Endothelial cell of umbilical vein (primary cell): ENCODE measurements around the gene ZNF26. TPM values are rescaled to one million over a fixed set of nuclear protein-coding genes. Genes with fewer than 3 reads are reported as not detected.
A peak's percentile ranks its signal among the peaks of the same experiment; 100 is the strongest.
"Not testable (repeated sequence)": the region's sequence is repeated elsewhere in the genome, so short reads cannot be mapped to it uniquely, and the experiment has no call there.

ENCODE experiments used
- BruUV-seq: library from RNA; stranded (reverse); fragments of 400-500 nt; replicated peaks from 2 replicates; lab custom pipeline; 2021; lab: Mats Ljungman, UMichigan
- CTCF ChIA-PET: fragments of 300-600, 350-600 bp; sonication (Branson Sonifier 250); formaldehyde crosslinking; loops from one replicate; lab custom pipeline; 2021; ENCODE audit warnings: antibody characterized with exemption, inconsistent platforms; lab: Charles Lee
- POLR2A ChIA-PET: fragments of 300-600, 350-600 bp; sonication (Branson Sonifier 250); formaldehyde crosslinking; loops from one replicate; lab custom pipeline; 2021; ENCODE audit warnings: antibody characterized with exemption, inconsistent platforms; lab: Charles Lee
- DNase-seq: peaks from one replicate; pipeline ENCODE4 v3.0.0-alpha.2; 2011; ENCODE audit warnings: low read depth, low spot score
- FAIRE-seq: peaks from 2 replicates; lab custom pipeline; 2011; peaks lifted over from hg19 to GRCh38; lab: Jason Lieb, UNC
- H2AFZ ChIP-seq: 2 replicates; pipeline ENCODE4 v1.6.0; 2012; ENCODE audit warnings: low read depth, low read length, control low read depth, inconsistent platforms
- H3K27ac ChIP-seq: 2 replicates; pipeline ENCODE4 v1.5.1; 2011; ENCODE audit warnings: low read depth, mild to moderate bottlenecking, control low read depth, low read length, moderate library complexity; ENCODE audit not compliant: insufficient read depth
- H3K27me3 ChIP-seq, 2 experiments: 2 replicates each; pipeline versions ENCODE4 v1.6.0 to v1.6.1; 2011; ENCODE audit warnings: low read length in 2 of 2, mixed read lengths in 1 of 2; ENCODE audit not compliant: control insufficient read depth in 2 of 2, insufficient read depth in 2 of 2
- H3K36me3 ChIP-seq, 2 experiments: 2 replicates in 1 of 2; 3 replicates in 1 of 2; pipeline ENCODE4 v1.5.1; 2011; ENCODE audit warnings: low read length in 2 of 2, mild to moderate bottlenecking in 1 of 2, moderate library complexity in 1 of 2; ENCODE audit not compliant: control insufficient read depth in 2 of 2, insufficient read depth in 2 of 2; ENCODE audit errors: extremely low read depth in 1 of 2
- H3K4me1 ChIP-seq: 3 replicates; pipeline ENCODE4 v1.5.1; 2011; ENCODE audit warnings: mild to moderate bottlenecking, low read length; ENCODE audit not compliant: control insufficient read depth, insufficient read depth; ENCODE audit errors: extremely low read depth
- H3K4me2 ChIP-seq: 2 replicates; pipeline ENCODE4 v1.6.1; 2011; ENCODE audit warnings: low read length, control low read depth, mixed read lengths; ENCODE audit not compliant: insufficient read depth
- H3K4me3 ChIP-seq, 3 experiments: fragments of 200-600 bp in 1 of 3; sonication (generic), shearing (Covaris generic) in 1 of 3; replicated peaks in 1 of 3; 2 replicates each; pipeline ENCODE4 v1.5.1; 2011 to 2016; ENCODE audit warnings: control low read depth in 3 of 3, low read length in 3 of 3, mild to moderate bottlenecking in 2 of 3, inconsistent platforms in 1 of 3, low read depth in 1 of 3, moderate library complexity in 1 of 3; ENCODE audit not compliant: insufficient read depth in 1 of 3
- H3K79me2 ChIP-seq: 2 replicates; pipeline ENCODE4 v1.6.0; 2012; ENCODE audit warnings: low read length, inconsistent platforms; ENCODE audit not compliant: control insufficient read depth, insufficient read depth
- H3K9ac ChIP-seq: replicated peaks from 2 replicates; pipeline ENCODE3; 2011; ENCODE audit warnings: low read length, control low read depth; ENCODE audit not compliant: insufficient read depth; ENCODE audit errors: extremely low read depth
- H3K9me1 ChIP-seq: replicated peaks from 3 replicates; pipeline ENCODE4 v1.6.0; 2011; ENCODE audit warnings: mild to moderate bottlenecking, low read length; ENCODE audit not compliant: control insufficient read depth, insufficient read depth; ENCODE audit errors: extremely low read depth
- H3K9me3 ChIP-seq: replicated peaks from 2 replicates; pipeline ENCODE4 v1.5.1; 2012; ENCODE audit warnings: low read length, inconsistent platforms; ENCODE audit not compliant: control insufficient read depth, insufficient read depth
- H4K20me1 ChIP-seq: replicated peaks from 2 replicates; pipeline ENCODE3; 2011; ENCODE audit warnings: mild to moderate bottlenecking, low read length; ENCODE audit not compliant: control insufficient read depth, insufficient read depth; ENCODE audit errors: extremely low read depth
- CTCF ChIP-seq, 2 donors: IDR thresholded peaks; 1 replicate in 1 of 2; 2 replicates in 1 of 2; pipeline ENCODE4 v1.5.1; 2011; ENCODE audit warnings: low read length in 2 of 2, mild to moderate bottlenecking in 2 of 2, moderate library complexity in 2 of 2, control low read depth in 1 of 2, inconsistent platforms in 1 of 2, low read depth in 1 of 2; ENCODE audit not compliant: insufficient read depth in 1 of 2; ENCODE audit errors: extremely low read depth in 1 of 2
- EZH2 ChIP-seq: IDR thresholded peaks from 2 replicates; pipeline ENCODE4 v1.6.1; 2012; ENCODE audit warnings: borderline replicate concordance, low read depth, mild to moderate bottlenecking, moderate library complexity, low read length, inconsistent platforms; ENCODE audit not compliant: severe bottlenecking
- FOS ChIP-seq: IDR thresholded peaks from 2 replicates; pipeline ENCODE4 v1.6.1; 2011; ENCODE audit warnings: mild to moderate bottlenecking, low read length, moderate library complexity, borderline replicate concordance; ENCODE audit not compliant: insufficient read depth
- GATA2 ChIP-seq: IDR thresholded peaks from 2 replicates; pipeline ENCODE4 v1.7.0; 2011; ENCODE audit warnings: low read depth, mild to moderate bottlenecking, moderate library complexity, mixed read lengths, low read length; ENCODE audit not compliant: insufficient read length, insufficient read depth
- JUN ChIP-seq: IDR thresholded peaks from 2 replicates; pipeline ENCODE4 v1.6.1; 2011; ENCODE audit warnings: borderline replicate concordance, low read depth; ENCODE audit not compliant: insufficient read length, insufficient read depth
- MYC ChIP-seq: IDR thresholded peaks from one replicate; pipeline ENCODE4 v1.6.1; 2011; ENCODE audit warnings: mild to moderate bottlenecking, low read depth, low read length
- POLR2A ChIP-seq: IDR thresholded peaks from 2 replicates; pipeline ENCODE4 v1.6.1; 2012; ENCODE audit warnings: low read depth, mild to moderate bottlenecking, control low read depth, low read length
- POLR2AphosphoS5 ChIP-seq: IDR thresholded peaks from 2 replicates; pipeline ENCODE4 v1.6.1; 2012; ENCODE audit warnings: low read depth, mild to moderate bottlenecking, control low read depth, low read length, moderate library complexity; ENCODE audit not compliant: insufficient read depth
- dilution Hi-C: fragments of 300-500 bp; cut with MboI; formaldehyde crosslinking; loops from one replicate; pipeline ENCODE4 v1.15.0; 2019; ENCODE audit warnings: low sequenced_read_pairs; ENCODE audit not compliant: extremely low pct_ligation_motif_present
- intact Hi-C: fragments of 100-400 bp; cut with micrococcal nuclease; formaldehyde crosslinking; loops from one replicate; pipeline ENCODE4 v1.10.0; 2022
- polyA plus RNA-seq, 4 experiments: library from polyadenylated mRNA; depleted of rRNA in 3 of 4; stranded (reverse) in 3 of 4; unstranded in 1 of 4; fragments of >200 nt; gene quantifications; 2 replicates each; pipeline versions ENCODE4 v1.2.1 to v1.2.3, GENCODE V29; 2011 to 2012; ENCODE audit warnings: missing spikeins in 1 of 4
- total RNA-seq: library from RNA; stranded (reverse); gene quantifications from 2 replicates; pipeline ENCODE4 v1.2.3, GENCODE V29; 2021
- TF ChIP-seq, protein P1 (sequence below): IDR thresholded peaks from 2 replicates; pipeline ENCODE4 v1.6.1; 2011; ENCODE audit not compliant: insufficient read depth, insufficient read length

ZNF26 gene
- total and polyA plus RNA-seq, 2 donors (not counting 3 experiments of a cell fraction or from before 2014, with no cell fraction given), result 5.9 to 11.1 TPM

DNA sequence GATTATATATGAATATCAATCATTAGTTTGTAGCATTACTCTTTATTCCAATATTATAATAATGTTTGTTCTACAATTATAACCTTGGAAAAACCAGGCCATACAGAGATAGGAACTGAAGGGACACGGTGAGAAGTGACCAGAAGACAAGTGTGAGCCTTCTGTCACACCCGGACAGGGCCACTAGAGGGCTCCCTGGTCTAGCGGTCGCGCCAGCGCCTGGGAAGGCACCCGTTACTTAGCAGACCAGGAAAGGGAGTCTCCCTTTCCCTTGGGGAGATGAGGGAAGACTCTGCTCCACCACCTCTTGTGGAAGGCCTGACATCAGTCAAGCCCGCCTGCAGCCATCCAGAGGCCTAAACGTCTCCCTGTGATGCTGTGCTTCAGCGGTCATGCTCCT, 22.2 kb upstream of the ZNF26 start:
- H3K4me2 ChIP-seq, dilution Hi-C loops, H3K27me3 ChIP-seq, H3K9me3 ChIP-seq, FAIRE-seq, H3K4me3 ChIP-seq, POLR2A ChIA-PET, H3K27ac ChIP-seq, H3K4me1 ChIP-seq, H4K20me1 ChIP-seq, DNase-seq, intact Hi-C loops, H3K9ac ChIP-seq, H3K9me1 ChIP-seq, H3K36me3 ChIP-seq, H3K79me2 ChIP-seq, CTCF ChIA-PET, H2AFZ ChIP-seq, BruUV-seq: not testable (repeated sequence)
- peak in 1 of 2 donors; percentile 10 for TF ChIP-seq CTCF (IDR thresholded peaks at IDR 0.05; ENCODE audit: extremely low read depth in 1 of 2, insufficient read depth in 1 of 2, low read depth in 1 of 2, low read length in 2 of 2)

GRCh38 chr12:132965796-132966195, 20.4 kb upstream of the ZNF26 start:
- H3K27ac ChIP-seq, result no peak overlapping the region
- no peak overlapping the region for H3K4me2 ChIP-seq
- no peaks in the 10 kb centered on the region for H3K9me1 ChIP-seq
- no peaks in the 10 kb centered on the region for H3K79me2 ChIP-seq
- dilution Hi-C loops (no loop called here), intact Hi-C loops (no loop called here)
- CTCF ChIA-PET, result interaction anchor here (0.6 kb wide), 1 partner anchor 37 kb away, joined by 3 read pairs; no protein-coding TSS in a partner anchor
- FAIRE-seq (no peak), DNase-seq (no peak)
- H3K4me1 ChIP-seq, result no peaks in the 10 kb centered on the region
- no peak overlapping the region for H3K4me3 ChIP-seq
- no peak for TF ChIP-seq POLR2AphosphoS5
- TF ChIP-seq, protein P1, sequence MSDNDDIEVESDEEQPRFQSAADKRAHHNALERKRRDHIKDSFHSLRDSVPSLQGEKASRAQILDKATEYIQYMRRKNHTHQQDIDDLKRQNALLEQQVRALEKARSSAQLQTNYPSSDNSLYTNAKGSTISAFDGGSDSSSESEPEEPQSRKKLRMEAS, result no peak
- no peak for TF ChIP-seq FOS
- TF ChIP-seq GATA2, result no peak
- TF ChIP-seq JUN, result no peak
- TF ChIP-seq POLR2A, result no peak
- no peak for TF ChIP-seq MYC
- no peak for TF ChIP-seq CTCF (IDR thresholded peaks at IDR 0.05; ENCODE audit: extremely low read depth in 1 of 2, insufficient read depth in 1 of 2, low read depth in 1 of 2, low read length in 2 of 2)
- TF ChIP-seq EZH2, result no peak
- H4K20me1 ChIP-seq, result no peaks in the 10 kb centered on the region
- POLR2A ChIA-PET, result no interaction called here
- no peaks in the 10 kb centered on the region for H3K36me3 ChIP-seq
- H3K9ac ChIP-seq, result no peak overlapping the region
- no peak overlapping the region for H2AFZ ChIP-seq
- H3K27me3 ChIP-seq, result no peaks in the 10 kb centered on the region
- no TSS peak for BruUV-seq
- no peaks in the 10 kb centered on the region for H3K9me3 ChIP-seq
